PC-3 (cell line): ENCODE data around the gene DOC2A. TPM values are rescaled to one million over a fixed set of nuclear protein-coding genes. Genes with fewer than 3 reads are reported as not detected.

Experiments
- ATAC-seq: fragments of 200-7000 bp; cut with Tn5 transposase; 2 replicates; pipeline ENCODE4 v1.9.1; 2020; ENCODE audit warnings: mild to moderate bottlenecking, moderate library complexity
- BruUV-seq: library from RNA; stranded (reverse); fragments of 400-500 nt; replicated peaks from 2 replicates; lab custom pipeline; 2021; lab: Mats Ljungman, UMichigan
- CTCF ChIA-PET: fragments of 300-600 bp; sonication (Branson Sonifier 250); formaldehyde crosslinking; loops from one replicate; lab custom pipeline; 2022; ENCODE audit warnings: antibody characterized with exemption; lab: Charles Lee
- POLR2A ChIA-PET: fragments of 300-600 bp; sonication (Branson Sonifier 250); formaldehyde crosslinking; loops from one replicate; lab custom pipeline; 2022; ENCODE audit warnings: antibody characterized with exemption; ENCODE audit not compliant: unreplicated experiment; lab: Charles Lee
- DNase-seq: peaks from one replicate; pipeline ENCODE4 v3.0.0-alpha.2; 2015
- H2AFZ ChIP-seq: fragments of 300-600 bp; sonication (generic); 2 replicates; pipeline ENCODE4 v1.6.0; 2016; ENCODE audit warnings: antibody characterized with exemption, low read length
- H3F3A ChIP-seq: fragments of 300-600 bp; sonication (generic); one replicate; pipeline ENCODE4 v1.6.0; 2017; ENCODE audit warnings: antibody characterized with exemption, low read length, control low read depth, mild to moderate bottlenecking; ENCODE audit not compliant: unreplicated experiment
- H3K27ac ChIP-seq: fragments of 300-600 bp; sonication (generic); 2 replicates; pipeline ENCODE4 v1.5.1; 2016; ENCODE audit warnings: mild to moderate bottlenecking, low read length
- H3K27me3 ChIP-seq: fragments of 300-600 bp; sonication (generic); 2 replicates; pipeline ENCODE4 v1.6.1; 2016; ENCODE audit warnings: low read length, mixed read lengths
- H3K36me3 ChIP-seq: fragments of 300-600 bp; sonication (generic); 2 replicates; pipeline ENCODE4 v1.6.1; 2016; ENCODE audit warnings: low read depth, mixed run types, low read length, mixed read lengths
- H3K4me1 ChIP-seq: fragments of 300-600 bp; sonication (generic); 2 replicates; pipeline ENCODE4 v1.5.1; 2016; ENCODE audit warnings: low read length; ENCODE audit not compliant: insufficient read depth
- H3K4me2 ChIP-seq: fragments of 300-600 bp; sonication (generic); 2 replicates; pipeline ENCODE4 v1.6.0; 2016; ENCODE audit warnings: low read length
- H3K4me3 ChIP-seq: fragments of 300-600 bp; sonication (generic); 2 replicates; pipeline ENCODE4 v1.5.1; 2016; ENCODE audit warnings: mild to moderate bottlenecking, low read length, mixed read lengths
- H3K79me2 ChIP-seq: fragments of 300-600 bp; sonication (generic); 2 replicates; pipeline ENCODE4 v1.6.1; 2017; ENCODE audit warnings: low read length, mixed read lengths
- H3K9ac ChIP-seq: fragments of 300-600 bp; sonication (generic); 2 replicates; pipeline ENCODE4 v1.6.0; 2016; ENCODE audit warnings: mild to moderate bottlenecking, low read length
- H3K9me2 ChIP-seq: fragments of 300-600 bp; sonication (generic); replicated peaks from 2 replicates; pipeline ENCODE4 v1.6.1; 2016; ENCODE audit warnings: mixed run types, low read length, mixed read lengths
- H3K9me3 ChIP-seq: fragments of 300-600 bp; sonication (generic); 2 replicates; pipeline ENCODE4 v1.6.1; 2016; ENCODE audit warnings: low read length, mixed read lengths
- H4K20me1 ChIP-seq: fragments of 300-600 bp; sonication (generic); 2 replicates; pipeline ENCODE4 v1.6.1; 2016; ENCODE audit warnings: low read length, mixed read lengths
- CTCF ChIP-seq: fragments of 300-600 bp; sonication (generic); conservative IDR thresholded peaks from 2 replicates; pipeline ENCODE4 v1.5.1; 2017; ENCODE audit warnings: antibody characterized with exemption, low read depth, mild to moderate bottlenecking, low read length
- EZH2 ChIP-seq: fragments of 300-600 bp; sonication (generic); IDR thresholded peaks from one replicate; pipeline ENCODE4 v1.6.1; 2017; ENCODE audit warnings: antibody characterized with exemption, mild to moderate bottlenecking, low read length; ENCODE audit not compliant: unreplicated experiment
- EZH2phosphoT487 ChIP-seq: fragments of 300-600 bp; sonication (generic); IDR thresholded peaks from 2 replicates; pipeline ENCODE4 v1.6.1; 2018; ENCODE audit warnings: mild to moderate bottlenecking, antibody characterized with exemption, low read length, borderline replicate concordance
- intact Hi-C: fragments of 100-400 bp; cut with micrococcal nuclease; formaldehyde crosslinking; loops from 2 replicates; pipeline ENCODE4 v1.9.0; 2023
- total RNA-seq: library from RNA; depleted of rRNA; stranded (reverse); fragments of >200 nt; gene quantifications from 2 replicates; pipeline ENCODE4 v1.2.3, GENCODE V29; 2014

Gene DOC2A
- total RNA-seq, 1 experiment from 2014 or later: 4.6 TPM

GRCh38 chr16:29985271-29985811 lies 25.5 kb downstream of the DOC2A start:
- no peaks in the 10 kb centered on the region for H3K9me2 ChIP-seq
- H3K79me2 ChIP-seq: no peaks in the 10 kb centered on the region
- H3K27me3 ChIP-seq: no peaks in the 10 kb centered on the region
- DNase-seq (no peak), ATAC-seq (no peak)
- no peaks in the 10 kb centered on the region for H3F3A ChIP-seq
- ChIA-PET POLR2A (no interaction called here), CTCF (interaction anchor here (0.6 kb wide), 1 partner anchor 46 kb away, joined by 3 read pairs; the partner anchor contains the start of gene TLCD3B)
- H2AFZ ChIP-seq: no peak overlapping the region
- H3K4me1 ChIP-seq: no peaks in the 10 kb centered on the region
- BruUV-seq: no TSS peak
- intact Hi-C loops: no loop called here
- no peaks in the 10 kb centered on the region for H4K20me1 ChIP-seq
- no peak overlapping the region for H3K9ac ChIP-seq
- no peak overlapping the region for H3K4me3 ChIP-seq
- H3K9me3 ChIP-seq: no peaks in the 10 kb centered on the region
- no peak overlapping the region for H3K4me2 ChIP-seq
- H3K27ac ChIP-seq: no peak overlapping the region
- TF ChIP-seq CTCF: no peak
- TF ChIP-seq EZH2phosphoT487: no peak
- no peak for TF ChIP-seq EZH2
- H3K36me3 ChIP-seq: peaks cover 20% of the 10 kb centered on the region

- Histone ChIP-seq H3K36me3 (peaks cover 26% of the 10 kb centered on the region), H4K20me1 (no peaks in the 10 kb centered on the region), H3K79me2 (no peaks in the 10 kb centered on the region), H3K27ac (no peak overlapping the region), H3K9me2 (no peaks in the 10 kb centered on the region), H3F3A (no peaks in the 10 kb centered on the region), H3K4me2 (no peak overlapping the region), H3K9ac (no peak overlapping the region), H2AFZ (no peak overlapping the region), H3K27me3 (no peaks in the 10 kb centered on the region), H3K4me3 (no peak overlapping the region), H3K4me1 (no peaks in the 10 kb centered on the region), H3K9me3 (no peaks in the 10 kb centered on the region)
- CTCF ChIA-PET: no interaction called here
- DNase-seq: no peak
- POLR2A ChIA-PET: no interaction called here
- ATAC-seq: no peak
- no TSS peak for BruUV-seq
- TF ChIP-seq CTCF (no peak), EZH2phosphoT487 (no peak), EZH2 (no peak)
- intact Hi-C loops: no loop called here
Observed at GRCh38 chr16:29984764-29985147, 26.1 kb downstream of the DOC2A start.

- Histone ChIP-seq H3K9me2 (no peaks in the 10 kb centered on the region), H3K4me3 (no peak overlapping the region), H2AFZ (no peak overlapping the region), H3K27ac (no peak overlapping the region), H3K79me2 (no peaks in the 10 kb centered on the region), H3K9ac (no peak overlapping the region), H3K27me3 (no peaks in the 10 kb centered on the region), H3K4me2 (no peak overlapping the region), H3K9me3 (no peaks in the 10 kb centered on the region), H3F3A (no peaks in the 10 kb centered on the region), H3K4me1 (no peaks in the 10 kb centered on the region), H3K36me3 (peaks cover 31% of the 10 kb centered on the region), H4K20me1 (no peaks in the 10 kb centered on the region)
- no peak for DNase-seq
- no peak for ATAC-seq
- no TSS peak for BruUV-seq
- intact Hi-C loops: no loop called here
- CTCF ChIA-PET: no interaction called here
- TF ChIP-seq EZH2 (no peak), EZH2phosphoT487 (no peak), CTCF (no peak)
- POLR2A ChIA-PET: no interaction called here
Observed at GRCh38 chr16:29984137-29984763, 26.6 kb downstream of the DOC2A start.
